ENCODE results near the gene HNRNPM. TPM values are rescaled to one million over a fixed set of nuclear protein-coding genes. Genes with fewer than 3 reads are reported as not detected.

Gene HNRNPM
- total and polyA plus RNA-seq, 2 donors, result 92.7 to 123 TPM

DNA sequence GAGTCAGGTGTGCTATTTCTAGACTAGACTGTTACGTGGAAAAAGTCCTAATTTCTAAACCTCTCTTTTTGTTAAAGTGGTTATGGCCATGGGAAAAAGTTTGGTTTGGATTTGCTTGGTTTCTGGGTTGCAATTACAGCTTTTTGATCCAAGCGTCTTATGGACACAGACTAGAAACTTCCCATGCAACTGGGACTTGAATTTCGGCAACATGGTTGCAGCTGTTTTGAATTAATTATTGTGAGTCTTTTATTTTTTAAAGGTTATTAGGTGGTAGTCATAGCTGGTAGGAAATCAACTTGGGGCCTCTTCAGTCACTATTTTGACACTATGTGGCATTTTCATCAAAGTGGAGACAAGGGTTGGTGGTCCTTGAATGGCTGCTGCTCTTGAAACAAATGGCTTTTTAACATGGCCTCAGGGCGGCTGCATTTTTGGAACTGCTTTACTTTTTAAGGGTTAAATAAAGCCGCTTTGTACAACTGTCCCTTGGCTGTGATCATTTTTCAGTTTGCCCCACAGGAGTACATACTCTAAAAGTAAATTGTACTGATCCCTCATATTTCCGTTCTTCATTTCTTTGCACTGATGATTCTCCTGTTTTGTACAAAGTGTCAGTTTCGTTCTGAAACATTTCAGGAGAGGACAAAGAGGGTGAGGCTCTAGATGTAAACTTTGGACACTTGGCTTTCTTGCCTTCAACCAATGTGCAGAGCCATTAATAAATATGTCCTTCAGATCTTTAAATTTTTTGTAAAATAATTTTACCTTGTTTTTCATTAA lies 15.9 kb downstream of the HNRNPM start:
- no peaks in the 10 kb centered on the region for H3K9me3 ChIP-seq (ENCODE audit: control insufficient read depth in 2 of 2, insufficient read depth in 1 of 2, low read length in 1 of 2)
- H3K4me3 ChIP-seq (ENCODE audit: low read length in 2 of 2), result no peak overlapping the region
- H3K4me1 ChIP-seq (ENCODE audit: control insufficient read depth in 2 of 2, insufficient read depth in 2 of 2, low read length in 2 of 2), result peaks cover 0 to 2% of the 10 kb centered on the region in 2 donors
- H3K27ac ChIP-seq (ENCODE audit: low read depth in 1 of 2, low read length in 1 of 2), result no peak overlapping the region
- WGBS, result 94% methylated on average over 7 of the region's 7 CpGs
- H3K27me3 ChIP-seq (ENCODE audit: control insufficient read depth in 2 of 2, insufficient read depth in 1 of 2, low read length in 1 of 2), result no peaks in the 10 kb centered on the region
- peaks cover 52 to 98% of the 10 kb centered on the region in 2 donors for H3K36me3 ChIP-seq (ENCODE audit: control insufficient read depth in 2 of 2, insufficient read depth in 2 of 2, low read length in 1 of 2)
- no peak for DNase-seq (ENCODE audit: low read depth in 6 of 9, low spot score in 9 of 9)

DNA sequence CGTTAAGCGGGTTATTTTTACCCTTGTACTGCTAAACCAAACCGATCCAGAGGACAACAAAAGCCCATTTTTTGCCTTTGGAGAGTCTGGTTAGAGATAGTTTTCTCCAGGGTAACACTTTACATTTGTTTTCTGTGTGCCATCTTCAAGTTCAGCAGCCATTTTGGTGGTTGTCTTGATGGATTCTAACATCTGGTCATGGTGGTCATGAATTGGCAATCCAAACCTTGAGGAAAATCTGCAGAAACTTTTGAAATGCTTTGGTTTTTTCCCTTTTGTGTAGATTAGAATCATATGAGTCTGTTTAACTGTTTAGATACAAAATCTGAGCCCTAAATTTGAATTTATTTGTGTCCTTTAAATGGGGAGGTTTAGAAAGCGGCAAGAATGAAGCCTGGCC lies 16.6 kb downstream of the HNRNPM start:
- Histone ChIP-seq H3K27ac (ENCODE audit: low read depth in 1 of 2, low read length in 1 of 2) (no peak overlapping the region), H3K36me3 (ENCODE audit: control insufficient read depth in 2 of 2, insufficient read depth in 2 of 2, low read length in 1 of 2) (peaks cover 50 to 98% of the 10 kb centered on the region in 2 donors), H3K9me3 (ENCODE audit: control insufficient read depth in 2 of 2, insufficient read depth in 1 of 2, low read length in 1 of 2) (no peaks in the 10 kb centered on the region), H3K27me3 (ENCODE audit: control insufficient read depth in 2 of 2, insufficient read depth in 1 of 2, low read length in 1 of 2) (no peaks in the 10 kb centered on the region), H3K4me3 (ENCODE audit: low read length in 2 of 2) (no peak overlapping the region), H3K4me1 (ENCODE audit: control insufficient read depth in 2 of 2, insufficient read depth in 2 of 2, low read length in 2 of 2) (no peaks in the 10 kb centered on the region)
- no peak for DNase-seq (ENCODE audit: low read depth in 6 of 9, low spot score in 9 of 9)
- WGBS, result 95% methylated on average over 4 of the region's 4 CpGs

DNA sequence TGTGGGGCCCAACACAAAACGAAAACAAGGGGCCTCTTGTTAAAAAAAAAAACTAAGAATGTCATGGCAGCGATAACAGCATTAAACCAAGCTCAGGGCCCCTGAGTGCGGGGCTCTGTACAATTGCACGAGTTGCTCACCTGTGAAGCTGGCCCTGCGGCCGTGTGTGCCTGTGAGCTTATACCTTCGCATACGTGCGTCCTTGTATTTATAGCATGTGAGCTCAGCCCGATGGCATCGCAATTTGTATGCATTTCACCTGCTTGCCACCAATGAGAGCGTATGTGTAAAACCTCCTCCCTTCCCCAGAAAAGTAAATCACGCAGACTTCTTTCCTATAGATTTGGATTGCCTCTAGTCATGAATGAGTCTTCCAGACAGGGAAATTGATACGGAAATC lies 17.1 kb downstream of the HNRNPM start:
- no peak for DNase-seq (ENCODE audit: low read depth in 6 of 9, low spot score in 9 of 9)
- WGBS, result 98% methylated on average over 14 of the region's 14 CpGs
- Histone ChIP-seq H3K36me3 (ENCODE audit: control insufficient read depth in 2 of 2, insufficient read depth in 2 of 2, low read length in 1 of 2) (peaks cover 50 to 98% of the 10 kb centered on the region in 2 donors), H3K4me3 (ENCODE audit: low read length in 2 of 2) (no peak overlapping the region), H3K9me3 (ENCODE audit: control insufficient read depth in 2 of 2, insufficient read depth in 1 of 2, low read length in 1 of 2) (no peaks in the 10 kb centered on the region), H3K4me1 (ENCODE audit: control insufficient read depth in 2 of 2, insufficient read depth in 2 of 2, low read length in 2 of 2) (no peaks in the 10 kb centered on the region), H3K27me3 (ENCODE audit: control insufficient read depth in 2 of 2, insufficient read depth in 1 of 2, low read length in 1 of 2) (no peaks in the 10 kb centered on the region), H3K27ac (ENCODE audit: low read depth in 1 of 2, low read length in 1 of 2) (no peak overlapping the region)

DNA sequence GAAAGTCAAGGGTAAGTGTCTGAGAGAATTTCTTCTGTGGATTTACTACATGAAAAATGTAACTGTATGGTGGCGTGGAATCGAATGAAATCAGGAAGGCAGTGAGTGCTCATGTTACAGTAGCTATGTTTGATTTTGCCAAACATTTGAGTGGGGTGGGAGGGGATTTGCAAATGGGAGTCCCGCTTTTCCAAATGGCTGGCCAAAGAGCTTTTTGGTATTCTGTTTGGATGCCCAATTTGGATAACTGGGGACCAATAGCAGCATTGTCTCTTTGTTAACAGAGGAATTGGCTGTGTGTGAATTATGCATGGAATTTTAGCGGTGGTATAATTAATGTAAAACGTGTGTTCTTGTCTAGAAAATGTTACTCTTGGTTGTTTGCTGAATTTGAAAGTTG lies 17.8 kb downstream of the HNRNPM start:
- H3K4me1 ChIP-seq (ENCODE audit: control insufficient read depth in 2 of 2, insufficient read depth in 2 of 2, low read length in 2 of 2), result no peaks in the 10 kb centered on the region
- H3K27ac ChIP-seq (ENCODE audit: low read depth in 1 of 2, low read length in 1 of 2), result no peak overlapping the region
- H3K9me3 ChIP-seq (ENCODE audit: control insufficient read depth in 2 of 2, insufficient read depth in 1 of 2, low read length in 1 of 2), result no peaks in the 10 kb centered on the region
- peaks cover 52 to 98% of the 10 kb centered on the region in 2 donors for H3K36me3 ChIP-seq (ENCODE audit: control insufficient read depth in 2 of 2, insufficient read depth in 2 of 2, low read length in 1 of 2)
- H3K27me3 ChIP-seq (ENCODE audit: control insufficient read depth in 2 of 2, insufficient read depth in 1 of 2, low read length in 1 of 2), result no peaks in the 10 kb centered on the region
- DNase-seq (ENCODE audit: low read depth in 6 of 9, low spot score in 9 of 9), result no peak
- WGBS, result 94% methylated on average over 5 of the region's 5 CpGs
- no peak overlapping the region for H3K4me3 ChIP-seq (ENCODE audit: low read length in 2 of 2)

DNA sequence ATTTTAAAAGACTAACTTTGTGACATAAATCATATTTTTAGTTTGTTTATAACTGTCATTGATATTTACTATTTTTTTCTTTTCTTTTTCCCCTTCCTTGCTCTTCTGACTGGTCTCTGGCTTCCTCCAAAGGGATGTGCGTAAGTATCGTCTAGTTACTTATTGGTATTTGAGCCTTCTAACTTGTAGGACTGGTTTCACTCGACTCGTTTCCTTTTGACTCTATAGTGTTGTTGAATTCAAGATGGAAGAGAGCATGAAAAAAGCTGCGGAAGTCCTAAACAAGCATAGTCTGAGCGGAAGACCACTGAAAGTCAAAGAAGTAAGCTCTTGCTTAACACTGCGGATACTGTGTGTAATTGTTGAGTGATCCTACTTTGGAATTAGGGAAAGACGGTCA lies 18.6 kb downstream of the HNRNPM start:
- H3K36me3 ChIP-seq (ENCODE audit: control insufficient read depth in 2 of 2, insufficient read depth in 2 of 2, low read length in 1 of 2), result peaks cover 60 to 98% of the 10 kb centered on the region in 2 donors
- H3K4me1 ChIP-seq (ENCODE audit: control insufficient read depth in 2 of 2, insufficient read depth in 2 of 2, low read length in 2 of 2), result peaks cover 0 to under 1% of the 10 kb centered on the region in 2 donors
- H3K27ac ChIP-seq (ENCODE audit: low read depth in 1 of 2, low read length in 1 of 2), result no peak overlapping the region

DNA sequence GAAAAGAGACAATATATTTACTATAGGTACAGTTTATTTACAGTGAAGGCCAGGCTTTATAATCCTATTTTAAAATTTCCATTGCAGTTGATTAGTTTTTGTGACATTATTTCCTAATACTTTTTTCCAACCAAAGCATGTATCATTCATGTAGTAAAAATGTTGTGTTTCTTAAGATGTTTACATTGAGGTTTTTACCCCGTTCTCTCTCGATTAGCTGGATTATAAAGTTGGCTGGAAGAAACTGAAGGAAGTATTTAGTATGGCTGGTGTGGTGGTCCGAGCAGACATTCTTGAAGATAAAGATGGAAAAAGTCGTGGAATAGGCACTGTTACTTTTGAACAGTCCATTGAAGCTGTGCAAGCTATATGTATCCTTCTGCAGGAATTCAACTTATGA lies 21.2 kb downstream of the HNRNPM start:
- peaks cover 81 to 100% of the 10 kb centered on the region in 2 donors for H3K36me3 ChIP-seq (ENCODE audit: control insufficient read depth in 2 of 2, insufficient read depth in 2 of 2, low read length in 1 of 2)
- DNase-seq (ENCODE audit: low read depth in 6 of 9, low spot score in 9 of 9), result no peak
- peaks cover 0 to 12% of the 10 kb centered on the region in 2 donors for H3K4me1 ChIP-seq (ENCODE audit: control insufficient read depth in 2 of 2, insufficient read depth in 2 of 2, low read length in 2 of 2)
- 97% methylated on average over 4 of the region's 4 CpGs for WGBS
- no peaks in the 10 kb centered on the region for H3K27me3 ChIP-seq (ENCODE audit: control insufficient read depth in 2 of 2, insufficient read depth in 1 of 2, low read length in 1 of 2)
- H3K27ac ChIP-seq (ENCODE audit: low read depth in 1 of 2, low read length in 1 of 2), result no peak overlapping the region
- no peaks in the 10 kb centered on the region for H3K9me3 ChIP-seq (ENCODE audit: control insufficient read depth in 2 of 2, insufficient read depth in 1 of 2, low read length in 1 of 2)
- H3K4me3 ChIP-seq (ENCODE audit: low read length in 2 of 2), result no peak overlapping the region

More for the DNA sequence above, 18.6 kb downstream of the HNRNPM start:
- no peak for DNase-seq (ENCODE audit: low read depth in 6 of 9, low spot score in 9 of 9)
- H3K9me3 ChIP-seq (ENCODE audit: control insufficient read depth in 2 of 2, insufficient read depth in 1 of 2, low read length in 1 of 2), result no peaks in the 10 kb centered on the region
- no peaks in the 10 kb centered on the region for H3K27me3 ChIP-seq (ENCODE audit: control insufficient read depth in 2 of 2, insufficient read depth in 1 of 2, low read length in 1 of 2)
- no peak overlapping the region for H3K4me3 ChIP-seq (ENCODE audit: low read length in 2 of 2)
- 97% methylated on average over 8 of the region's 8 CpGs for WGBS

DNA sequence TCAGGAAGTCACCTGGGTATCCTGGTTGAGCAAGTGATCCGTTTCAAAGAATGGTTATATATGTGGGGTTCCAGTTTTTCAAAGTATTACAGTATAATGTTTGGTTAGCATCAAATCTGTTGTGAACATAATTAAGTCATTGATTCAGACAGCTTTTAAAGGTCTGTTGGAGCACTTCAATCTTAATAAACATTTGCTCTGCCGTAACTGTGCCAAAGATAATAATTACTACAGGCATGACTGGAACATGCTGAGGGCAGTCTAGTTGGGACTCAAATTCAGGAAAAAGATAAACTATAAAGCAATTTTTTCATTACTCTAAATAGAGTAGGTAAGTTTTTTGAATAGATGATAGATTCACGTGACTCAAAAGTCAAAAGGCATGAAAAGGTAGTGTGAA lies 23.3 kb downstream of the HNRNPM start:
- H3K4me3 ChIP-seq (ENCODE audit: low read length in 2 of 2), result no peak overlapping the region
- 97% methylated on average over 3 of the region's 3 CpGs for WGBS
- peaks cover 93 to 100% of the 10 kb centered on the region in 2 donors for H3K36me3 ChIP-seq (ENCODE audit: control insufficient read depth in 2 of 2, insufficient read depth in 2 of 2, low read length in 1 of 2)
- no peak overlapping the region for H3K27ac ChIP-seq (ENCODE audit: low read depth in 1 of 2, low read length in 1 of 2)
- DNase-seq (ENCODE audit: low read depth in 6 of 9, low spot score in 9 of 9), result no peak
- no peaks in the 10 kb centered on the region for H3K27me3 ChIP-seq (ENCODE audit: control insufficient read depth in 2 of 2, insufficient read depth in 1 of 2, low read length in 1 of 2)
- peaks cover 0 to 12% of the 10 kb centered on the region in 2 donors for H3K4me1 ChIP-seq (ENCODE audit: control insufficient read depth in 2 of 2, insufficient read depth in 2 of 2, low read length in 2 of 2)
- no peaks in the 10 kb centered on the region for H3K9me3 ChIP-seq (ENCODE audit: control insufficient read depth in 2 of 2, insufficient read depth in 1 of 2, low read length in 1 of 2)

DNA sequence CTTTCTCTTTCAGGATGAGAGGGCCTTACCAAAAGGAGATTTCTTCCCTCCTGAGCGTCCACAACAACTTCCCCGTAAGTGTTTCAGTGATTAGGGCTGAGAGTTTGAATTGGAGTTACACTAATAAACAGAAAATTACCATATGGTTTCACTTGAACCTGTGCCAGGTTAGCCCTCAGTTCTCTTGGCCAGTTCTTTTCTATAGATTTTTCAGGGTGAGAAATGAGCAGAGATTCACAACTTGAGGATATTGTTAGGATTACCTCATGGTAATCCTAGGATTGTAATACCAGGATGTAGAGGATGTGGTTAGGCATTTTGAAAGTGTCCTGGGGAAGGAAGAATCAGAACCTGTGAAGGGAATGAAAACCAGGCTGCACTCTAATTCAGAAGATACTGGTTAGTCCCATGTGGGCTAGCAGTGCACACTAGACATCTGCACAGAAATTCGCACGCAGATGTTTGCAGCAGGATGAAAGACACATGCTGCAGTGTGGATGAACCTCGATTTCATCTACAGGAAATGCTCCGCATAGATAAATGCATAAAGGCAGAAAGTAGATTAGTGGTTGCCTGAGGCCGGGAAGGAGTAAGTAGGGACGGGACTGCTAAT lies 24.1 kb downstream of the HNRNPM start:
- 88% methylated on average over 8 of the region's 8 CpGs for WGBS
- H3K27me3 ChIP-seq (ENCODE audit: control insufficient read depth in 2 of 2, insufficient read depth in 1 of 2, low read length in 1 of 2), result no peaks in the 10 kb centered on the region
- H3K4me1 ChIP-seq (ENCODE audit: control insufficient read depth in 2 of 2, insufficient read depth in 2 of 2, low read length in 2 of 2), result peaks cover 0 to 12% of the 10 kb centered on the region in 2 donors
- H3K4me3 ChIP-seq (ENCODE audit: low read length in 2 of 2), result no peak overlapping the region
- peaks cover 90 to 97% of the 10 kb centered on the region in 2 donors for H3K36me3 ChIP-seq (ENCODE audit: control insufficient read depth in 2 of 2, insufficient read depth in 2 of 2, low read length in 1 of 2)
- H3K9me3 ChIP-seq (ENCODE audit: control insufficient read depth in 2 of 2, insufficient read depth in 1 of 2, low read length in 1 of 2), result no peaks in the 10 kb centered on the region
- H3K27ac ChIP-seq (ENCODE audit: low read depth in 1 of 2, low read length in 1 of 2), result no peak overlapping the region
- DNase-seq (ENCODE audit: low read depth in 6 of 9, low spot score in 9 of 9), result no peak

DNA sequence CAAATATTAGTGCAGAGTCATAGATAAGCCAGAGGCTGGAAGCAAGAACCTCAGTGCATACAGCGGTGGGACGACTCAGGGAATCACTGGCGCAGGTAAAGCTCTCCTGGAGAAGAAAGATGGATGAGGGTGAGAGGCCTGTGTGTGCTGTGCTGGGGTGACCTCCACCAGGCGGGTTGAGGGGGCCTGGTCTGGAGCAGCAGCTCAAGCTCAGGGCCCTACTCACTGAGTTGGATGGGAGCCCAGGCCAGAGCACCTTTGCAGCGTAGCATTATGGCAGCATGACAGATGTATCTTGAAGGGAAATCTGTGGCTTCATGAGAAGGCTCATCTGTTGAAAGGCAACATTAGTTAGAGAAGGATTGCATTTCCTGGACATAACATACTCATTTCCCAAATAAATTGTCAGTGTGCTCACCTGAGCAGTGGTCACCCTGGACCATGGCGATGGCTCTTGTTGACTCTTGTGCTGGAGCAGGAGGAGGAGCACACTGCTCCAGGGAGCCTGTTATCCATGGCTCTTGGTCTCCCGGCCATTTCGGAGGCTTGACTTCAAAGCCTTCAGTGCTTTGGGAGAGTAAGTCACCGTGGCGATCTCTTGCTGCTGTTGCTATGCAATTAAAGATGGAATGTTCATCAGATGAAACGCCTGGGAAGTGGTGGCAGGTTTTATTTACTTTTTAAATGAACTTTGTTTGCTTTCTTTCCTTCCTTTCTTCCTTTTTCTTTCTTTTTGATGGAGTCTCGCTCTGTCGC lies 25.0 kb downstream of the HNRNPM start:
- Histone ChIP-seq H3K36me3 (ENCODE audit: control insufficient read depth in 2 of 2, insufficient read depth in 2 of 2, low read length in 1 of 2) (peaks cover 95 to 97% of the 10 kb centered on the region in 2 donors), H3K27ac (ENCODE audit: low read depth in 1 of 2, low read length in 1 of 2) (no peak overlapping the region), H3K27me3 (ENCODE audit: control insufficient read depth in 2 of 2, insufficient read depth in 1 of 2, low read length in 1 of 2) (no peaks in the 10 kb centered on the region), H3K9me3 (ENCODE audit: control insufficient read depth in 2 of 2, insufficient read depth in 1 of 2, low read length in 1 of 2) (no peaks in the 10 kb centered on the region), H3K4me1 (ENCODE audit: control insufficient read depth in 2 of 2, insufficient read depth in 2 of 2, low read length in 2 of 2) (peaks cover 0 to 12% of the 10 kb centered on the region in 2 donors), H3K4me3 (ENCODE audit: low read length in 2 of 2) (no peak overlapping the region)
- no peak for DNase-seq (ENCODE audit: low read depth in 6 of 9, low spot score in 9 of 9)
- 98% methylated on average over 13 of the region's 13 CpGs for WGBS

All from thymus (tissue), 11 donors.